K562 (cell line): Measurements from ENCODE around the gene OVOL3.

Experiments used
- CBX8 ChIP-seq: fragments of 200-600 bp; sonication (generic); IDR thresholded peaks from 2 replicates; pipeline ENCODE4 v1.6.1; 2012; ENCODE audit warnings: borderline replicate concordance, mixed run types, low read depth, mild to moderate bottlenecking, moderate library complexity, mixed read lengths, low read length, control low read depth, inconsistent platforms; ENCODE audit not compliant: poor library complexity, severe bottlenecking; ENCODE audit errors: extremely low read depth
- GABPA ChIP-seq: fragments of 200-800 bp; sonication (Bioruptor generic); conservative IDR thresholded peaks from 2 replicates; pipeline ENCODE4 v1.6.1; 2016; ENCODE audit warnings: low read depth, missing genetic modification characterization, missing compliant biosample characterization

GRCh38 chr19:36149673-36150406 lies 38.9 kb downstream of the OVOL3 start:
- TF ChIP-seq CBX8 (no peak), GABPA (no peak)
